Immature natural killer cell (primary cell): ENCODE measurements around the gene FRMD4A. TPM values are rescaled to one million over a fixed set of nuclear protein-coding genes. Genes with fewer than 3 reads are reported as not detected.

Experiments used
- DNase-seq, 3 donors: peaks; one replicate each; pipeline ENCODE4 v3.0.0; 2022; ENCODE audit warnings: mixed read lengths in 1 of 3
- H3K27ac Mint-ChIP-seq, 6 donors: one replicate each; pipeline ENCODE4 v1.8.0; 2020; ENCODE audit warnings: mixed read lengths in 6 of 6, mild to moderate bottlenecking in 5 of 6, inconsistent platforms in 4 of 6, moderate library complexity in 3 of 6
- H3K27me3 Mint-ChIP-seq, 3 donors: one replicate each; pipeline ENCODE4 v1.8.0; 2020 to 2021; ENCODE audit warnings: low read depth in 3 of 3, mild to moderate bottlenecking in 3 of 3, mixed read lengths in 3 of 3, moderate library complexity in 3 of 3, inconsistent platforms in 1 of 3
- H3K36me3 Mint-ChIP-seq, 3 donors: one replicate each; pipeline ENCODE4 v1.8.0; 2020; ENCODE audit warnings: mixed read lengths in 3 of 3, inconsistent platforms in 2 of 3, mild to moderate bottlenecking in 2 of 3
- H3K4me1 Mint-ChIP-seq, 2 donors: one replicate each; pipeline ENCODE4 v1.8.0; 2020; ENCODE audit warnings: inconsistent platforms in 2 of 2, mild to moderate bottlenecking in 2 of 2, mixed read lengths in 2 of 2, moderate library complexity in 1 of 2
- H3K4me3 Mint-ChIP-seq, 5 donors: one replicate each; pipeline ENCODE4 v1.8.0; 2020; ENCODE audit warnings: mild to moderate bottlenecking in 5 of 5, mixed read lengths in 5 of 5, inconsistent platforms in 3 of 5, moderate library complexity in 3 of 5
- H3K9me3 Mint-ChIP-seq, 6 donors: one replicate each; pipeline ENCODE4 v1.8.0; 2020; ENCODE audit warnings: mild to moderate bottlenecking in 6 of 6, mixed read lengths in 6 of 6, inconsistent platforms in 4 of 6, moderate library complexity in 3 of 6
- polyA plus RNA-seq, 3 donors: library from polyadenylated mRNA; unstranded; fragments of 300-500 nt; fragmentation: Illumina TruSeq; gene quantifications; one replicate each; pipeline ENCODE4 v1.2.3, GENCODE V29; 2021

Gene FRMD4A
- polyA plus RNA-seq, 3 donors from 2014 or later, result 0.48 TPM; not detected in 2

DNA sequence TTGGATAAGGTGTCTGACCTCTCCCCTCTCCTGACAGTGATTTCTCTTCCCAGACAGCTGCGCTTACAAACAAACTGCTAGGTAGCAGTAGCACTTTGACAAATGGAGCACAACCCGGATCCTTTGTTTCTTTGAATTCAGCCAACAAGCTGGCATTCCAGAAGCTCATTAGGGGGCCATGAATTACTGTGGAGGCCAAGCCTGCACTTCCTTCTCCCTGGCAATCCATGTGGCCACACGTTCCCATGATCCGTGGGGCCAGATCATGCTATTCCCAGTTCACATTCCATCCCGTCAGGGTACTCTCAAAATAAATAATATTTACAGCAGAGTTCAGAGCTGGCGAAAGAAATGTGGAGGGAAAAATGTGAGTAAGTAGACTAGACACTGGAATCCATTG, 571.6 kb downstream of the FRMD4A start:
- no peaks in the 10 kb centered on the region for H3K9me3 Mint-ChIP-seq

DNA sequence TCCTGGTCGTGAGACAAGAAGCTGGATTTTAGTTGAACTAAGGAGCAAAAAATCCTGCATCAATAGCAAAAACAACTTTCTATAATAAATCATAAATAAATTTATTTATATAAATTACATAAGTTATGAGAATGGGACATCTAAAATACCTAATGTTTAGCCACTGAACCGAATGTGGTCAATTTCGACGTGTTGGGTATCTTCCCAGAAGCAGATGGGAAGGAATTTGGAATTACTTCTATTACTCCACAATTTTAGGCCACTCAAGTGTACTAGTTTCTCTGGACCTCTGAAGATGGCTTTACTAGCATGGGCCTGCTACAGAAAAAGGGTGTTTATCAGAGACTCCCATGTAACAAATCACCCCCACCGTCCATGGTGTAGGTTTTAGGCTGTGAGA, 572.0 kb downstream of the FRMD4A start:
- H3K4me3 Mint-ChIP-seq, result no peak overlapping the region
- H3K4me1 Mint-ChIP-seq, result no peaks in the 10 kb centered on the region
- no peak overlapping the region for H3K27ac Mint-ChIP-seq
- DNase-seq, result no peak
- H3K9me3 Mint-ChIP-seq, result no peaks in the 10 kb centered on the region
- H3K27me3 Mint-ChIP-seq, result peaks cover 0 to 8% (median 3%) of the 10 kb centered on the region in 3 donors
- no peaks in the 10 kb centered on the region for H3K36me3 Mint-ChIP-seq

More for the DNA sequence above, 571.6 kb downstream of the FRMD4A start:
- no peak overlapping the region for H3K4me3 Mint-ChIP-seq
- no peak for DNase-seq
- H3K36me3 Mint-ChIP-seq, result no peaks in the 10 kb centered on the region
- H3K4me1 Mint-ChIP-seq, result no peaks in the 10 kb centered on the region
- peaks cover 0 to 8% (median 3%) of the 10 kb centered on the region in 3 donors for H3K27me3 Mint-ChIP-seq
- H3K27ac Mint-ChIP-seq, result no peak overlapping the region

DNA sequence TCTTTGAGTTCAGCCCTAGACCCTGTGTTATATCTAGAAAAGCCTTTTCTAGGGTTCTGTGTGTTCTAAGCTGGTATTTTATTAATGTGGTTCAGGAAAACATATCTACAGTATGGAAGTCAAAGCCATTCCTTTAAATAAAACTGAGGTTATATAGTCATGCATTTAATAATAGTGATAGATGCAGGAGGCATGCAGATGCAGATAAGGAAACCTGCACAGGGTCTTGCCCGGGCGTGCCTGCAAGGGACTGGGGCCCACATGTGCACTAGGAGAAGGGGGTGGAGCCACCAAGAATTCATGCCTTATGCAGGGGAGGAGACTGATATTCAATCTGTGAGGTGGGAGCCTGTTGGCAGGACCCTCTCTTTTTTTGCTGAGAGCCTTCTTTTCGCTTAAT, 572.4 kb downstream of the FRMD4A start:
- no peak overlapping the region for H3K27ac Mint-ChIP-seq
- H3K4me3 Mint-ChIP-seq, result no peak overlapping the region
- H3K27me3 Mint-ChIP-seq, result peaks cover 0 to 8% (median 3%) of the 10 kb centered on the region in 3 donors
- no peaks in the 10 kb centered on the region for H3K36me3 Mint-ChIP-seq
- no peak for DNase-seq
- no peaks in the 10 kb centered on the region for H3K9me3 Mint-ChIP-seq
- no peaks in the 10 kb centered on the region for H3K4me1 Mint-ChIP-seq

DNA sequence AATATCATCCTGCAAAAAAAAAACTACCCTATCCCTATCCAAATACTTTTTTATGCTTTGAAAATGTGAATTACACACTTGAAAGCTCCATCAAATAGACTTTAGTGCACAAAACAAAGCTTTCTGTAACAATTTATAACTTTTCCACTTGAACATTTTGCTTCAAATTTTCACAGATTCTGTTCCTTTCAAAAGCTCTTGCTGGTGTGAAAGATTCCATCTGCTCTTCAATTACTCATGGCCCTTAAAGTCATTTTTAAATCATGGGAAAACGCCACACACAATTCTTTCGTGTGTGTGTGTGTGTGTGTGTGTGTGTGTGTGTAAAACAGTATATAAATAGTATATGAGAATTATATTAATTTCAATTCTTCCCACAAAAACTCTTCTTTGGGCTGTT, 576.4 kb downstream of the FRMD4A start:
- Mint-ChIP-seq H3K27ac (no peak overlapping the region), H3K36me3 (no peaks in the 10 kb centered on the region), H3K27me3 (peaks cover 0 to 11% (median 0%) of the 10 kb centered on the region in 3 donors), H3K9me3 (no peaks in the 10 kb centered on the region), H3K4me1 (no peaks in the 10 kb centered on the region), H3K4me3 (no peak overlapping the region)
- no peak for DNase-seq

DNA sequence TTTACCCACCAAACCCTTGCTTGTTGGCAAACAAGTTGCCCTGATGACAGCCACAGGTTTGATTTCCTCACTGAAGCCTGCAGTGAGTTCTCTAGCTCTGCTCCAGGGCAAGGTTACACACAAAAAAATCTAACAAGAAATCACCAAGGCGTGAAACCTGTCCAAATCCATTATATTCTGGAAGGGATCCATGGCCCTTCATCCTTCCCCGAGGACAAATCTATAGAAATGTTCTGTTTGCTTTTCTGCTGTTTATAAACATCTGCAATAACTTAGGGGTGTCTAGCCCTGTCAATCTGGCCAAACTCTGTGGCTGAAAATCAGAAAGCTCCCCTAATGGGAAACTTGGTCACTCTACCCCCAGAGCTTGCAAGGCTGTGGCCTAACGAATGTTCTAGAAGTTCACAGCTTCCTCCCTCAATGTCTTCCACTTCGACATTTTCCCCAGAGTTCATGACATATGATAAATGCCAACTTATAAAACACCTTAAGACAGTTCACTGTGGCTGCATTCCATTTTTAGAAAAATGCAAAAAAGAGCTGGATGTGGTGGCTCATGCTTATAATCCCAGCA, 579.4 kb downstream of the FRMD4A start:
- no peak overlapping the region for H3K4me3 Mint-ChIP-seq
- H3K36me3 Mint-ChIP-seq, result no peaks in the 10 kb centered on the region
- H3K27ac Mint-ChIP-seq, result no peak overlapping the region
- no peaks in the 10 kb centered on the region for H3K9me3 Mint-ChIP-seq
- H3K27me3 Mint-ChIP-seq, result peaks cover 0 to 17% (median 1%) of the 10 kb centered on the region in 3 donors
- DNase-seq, result no peak
- H3K4me1 Mint-ChIP-seq, result no peaks in the 10 kb centered on the region

DNA sequence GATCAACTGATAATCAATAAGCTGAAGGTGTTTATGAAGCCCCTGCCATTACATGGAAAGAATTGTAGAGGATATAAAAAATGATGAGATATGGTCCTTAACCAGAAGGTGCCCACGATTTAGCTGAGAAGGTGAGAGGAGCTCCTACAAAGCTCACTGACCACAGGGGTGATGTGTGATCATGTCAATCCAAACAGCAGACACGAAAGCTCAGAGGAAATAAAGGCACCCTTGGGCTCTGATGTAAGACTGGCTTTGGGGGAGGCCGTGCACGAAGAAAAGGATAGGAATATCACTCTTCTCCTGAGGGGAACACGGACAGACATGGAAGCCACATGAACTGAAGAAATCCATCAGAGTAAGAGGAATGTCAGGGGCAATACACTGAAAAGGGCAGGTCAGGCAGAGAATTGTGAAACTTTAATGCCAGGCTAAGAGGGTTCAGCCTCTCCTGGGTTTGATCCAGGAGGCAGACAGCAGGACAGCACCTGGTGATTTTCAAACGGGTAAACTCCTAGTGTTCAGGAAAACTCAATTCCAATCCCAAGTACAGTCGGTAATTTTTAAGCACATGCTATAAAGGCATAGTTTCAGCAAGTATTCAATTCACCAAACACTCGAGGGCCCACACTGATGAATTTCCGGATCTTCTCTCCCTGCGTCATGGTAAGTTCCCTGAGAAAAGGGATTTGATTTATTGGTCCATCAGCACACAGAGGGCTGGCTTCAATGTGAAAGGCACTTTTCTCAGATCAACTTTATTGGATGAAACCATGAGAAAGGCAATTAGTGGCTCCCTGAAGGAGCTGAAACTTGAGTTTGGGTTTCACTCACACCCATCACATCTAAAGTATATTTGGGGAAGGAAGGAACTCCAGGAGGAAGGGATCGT, 580.2 kb downstream of the FRMD4A start:
- no peak for DNase-seq
- H3K4me3 Mint-ChIP-seq, result no peak overlapping the region
- H3K27me3 Mint-ChIP-seq, result peaks cover 0 to 14% (median 1%) of the 10 kb centered on the region in 3 donors
- H3K9me3 Mint-ChIP-seq, result no peaks in the 10 kb centered on the region
- no peaks in the 10 kb centered on the region for H3K4me1 Mint-ChIP-seq
- no peaks in the 10 kb centered on the region for H3K36me3 Mint-ChIP-seq
- no peak overlapping the region for H3K27ac Mint-ChIP-seq

DNA sequence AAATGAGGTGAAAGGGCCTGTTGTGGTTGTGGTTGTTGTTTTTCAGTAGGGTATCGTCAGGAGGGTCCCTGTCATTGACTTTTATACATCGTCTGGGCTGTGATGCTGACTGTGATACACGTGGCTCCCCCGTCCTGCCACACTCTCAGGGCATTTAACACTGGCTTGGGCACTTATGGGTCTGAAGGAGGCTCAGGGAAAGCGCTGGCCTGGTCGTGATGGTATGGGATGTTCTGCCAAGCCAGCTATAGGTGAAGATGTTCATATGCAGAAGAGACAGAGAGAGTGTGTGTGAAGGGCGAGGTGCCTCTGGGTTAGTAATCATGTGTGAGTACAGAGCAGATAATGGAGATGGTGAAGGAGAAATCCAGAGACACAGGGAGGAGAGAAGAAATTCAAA, 585.5 kb downstream of the FRMD4A start:
- peaks cover 0 to 2% (median 0%) of the 10 kb centered on the region in 6 donors for H3K9me3 Mint-ChIP-seq
- H3K4me3 Mint-ChIP-seq, result no peak overlapping the region
- no peak for DNase-seq
- no peak overlapping the region for H3K27ac Mint-ChIP-seq
- H3K27me3 Mint-ChIP-seq, result peaks cover 3 to 16% (median 8%) of the 10 kb centered on the region in 3 donors
- H3K36me3 Mint-ChIP-seq, result no peaks in the 10 kb centered on the region
- peaks cover 12 to 13% of the 10 kb centered on the region in 2 donors for H3K4me1 Mint-ChIP-seq

DNA sequence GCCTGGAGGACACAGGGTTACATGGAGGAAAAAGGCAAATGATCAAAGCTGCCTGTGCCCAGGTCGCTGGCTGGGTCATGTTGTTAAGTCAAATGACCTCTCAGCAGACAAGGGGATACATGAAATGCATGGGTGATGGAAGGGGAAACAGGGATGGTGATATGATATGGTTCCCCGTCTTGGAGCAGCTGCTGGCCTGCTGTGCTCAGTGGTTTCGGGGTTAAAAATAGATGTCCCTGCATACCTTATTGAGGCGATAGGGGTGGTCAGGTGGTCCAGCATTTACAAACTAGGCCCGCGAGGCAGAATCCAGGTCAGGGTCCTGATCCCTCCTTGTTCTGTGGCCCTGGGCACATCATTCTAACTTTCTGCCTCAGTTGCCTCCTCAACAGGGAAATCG, 586.8 kb downstream of the FRMD4A start:
- peaks cover 12 to 13% of the 10 kb centered on the region in 2 donors for H3K4me1 Mint-ChIP-seq
- H3K36me3 Mint-ChIP-seq, result no peaks in the 10 kb centered on the region
- no peak overlapping the region for H3K4me3 Mint-ChIP-seq
- no peak overlapping the region for H3K27ac Mint-ChIP-seq
- DNase-seq, result no peak
- peaks cover 3 to 14% (median 8%) of the 10 kb centered on the region in 3 donors for H3K27me3 Mint-ChIP-seq
- H3K9me3 Mint-ChIP-seq, result peaks cover 0 to 2% (median 0%) of the 10 kb centered on the region in 6 donors

DNA sequence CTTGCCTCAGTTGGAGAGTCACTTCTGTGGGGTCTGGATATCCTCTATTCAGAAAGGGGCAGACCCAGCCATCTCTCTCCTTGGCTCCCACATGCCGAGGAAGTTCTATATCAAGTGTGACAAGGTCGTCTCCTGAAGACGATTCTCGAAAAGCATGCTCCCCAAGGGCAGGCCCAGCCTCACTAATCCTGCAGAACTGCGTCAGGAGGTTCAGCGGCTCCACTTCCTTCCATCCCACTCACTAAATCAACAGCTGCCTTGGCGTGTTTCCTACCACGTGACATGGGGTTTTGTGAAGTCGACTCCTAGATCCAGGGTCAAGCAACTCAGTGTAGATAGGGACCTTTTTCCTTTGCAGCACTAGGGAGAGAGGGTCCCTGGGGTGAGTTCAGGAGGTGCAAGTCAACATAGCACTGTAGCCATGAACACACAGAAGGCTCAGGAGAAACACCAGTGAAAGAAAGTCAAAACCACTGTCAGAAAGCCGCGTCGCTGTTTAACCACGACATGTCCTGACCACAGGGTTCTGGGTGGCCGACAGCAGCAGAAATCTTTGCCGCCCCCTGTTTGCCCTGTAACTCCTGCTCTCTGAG, 587.5 kb downstream of the FRMD4A start:
- H3K27me3 Mint-ChIP-seq, result peaks cover 3 to 15% (median 8%) of the 10 kb centered on the region in 3 donors
- no peak overlapping the region for H3K27ac Mint-ChIP-seq
- no peaks in the 10 kb centered on the region for H3K36me3 Mint-ChIP-seq
- H3K9me3 Mint-ChIP-seq, result peaks cover 0 to 2% (median 0%) of the 10 kb centered on the region in 6 donors
- H3K4me1 Mint-ChIP-seq, result peaks cover 12 to 13% of the 10 kb centered on the region in 2 donors
- peak overlapping the region; percentile 27 to 66 (median 56) for H3K4me3 Mint-ChIP-seq
- DNase-seq, result peak in 2 of 3 donors; percentile 11 to 19

DNA sequence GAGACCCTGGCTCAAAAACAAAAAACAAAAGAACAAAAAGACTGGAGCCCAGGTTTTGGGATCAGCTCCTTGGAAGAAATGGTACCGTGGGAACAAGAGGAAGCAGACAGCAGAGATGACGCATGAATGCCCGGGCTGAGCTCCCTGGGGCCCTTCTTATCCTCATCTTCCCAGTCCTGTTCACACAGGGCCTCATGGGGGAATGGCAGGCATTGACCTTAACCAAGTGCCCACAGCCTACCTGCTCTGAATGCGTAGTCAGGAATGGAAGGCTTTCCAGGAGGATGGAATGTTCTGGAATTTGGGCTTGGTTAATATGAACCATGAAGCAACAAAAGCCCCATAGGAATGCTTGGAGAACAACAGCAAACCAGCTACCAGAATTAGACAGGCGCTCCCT, 589.3 kb downstream of the FRMD4A start:
- Mint-ChIP-seq H3K27me3 (peaks cover 4 to 16% (median 8%) of the 10 kb centered on the region in 3 donors), H3K4me1 (peaks cover 12 to 13% of the 10 kb centered on the region in 2 donors), H3K27ac (no peak overlapping the region), H3K9me3 (peaks cover 0 to 2% (median 0%) of the 10 kb centered on the region in 6 donors), H3K36me3 (no peaks in the 10 kb centered on the region), H3K4me3 (no peak overlapping the region)
- DNase-seq, result no peak

DNA sequence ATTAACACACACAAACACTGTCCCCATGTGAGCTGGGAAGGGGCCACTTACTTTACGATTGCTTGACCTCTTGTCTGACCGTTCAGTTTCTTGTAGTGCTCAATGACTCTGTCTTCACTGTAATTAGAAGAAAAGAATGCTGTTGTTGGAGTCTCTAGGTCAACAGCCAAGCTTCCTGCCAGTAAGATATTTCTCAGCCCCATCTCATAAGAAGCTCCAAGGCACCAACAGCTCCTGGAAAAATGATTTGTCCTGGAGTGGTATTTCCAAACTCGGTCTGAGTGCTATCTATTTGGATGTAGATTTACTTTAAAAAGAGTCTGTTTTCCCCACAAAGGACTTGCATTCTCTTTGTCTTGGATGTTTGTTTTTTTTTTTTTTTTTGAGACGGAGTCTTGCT, 590.3 kb downstream of the FRMD4A start:
- Mint-ChIP-seq H3K4me1 (peaks cover 12 to 13% of the 10 kb centered on the region in 2 donors), H3K9me3 (peaks cover 0 to 2% (median 0%) of the 10 kb centered on the region in 6 donors), H3K36me3 (no peaks in the 10 kb centered on the region), H3K27ac (no peak overlapping the region), H3K27me3 (peaks cover 4 to 18% (median 8%) of the 10 kb centered on the region in 3 donors), H3K4me3 (no peak overlapping the region)
- no peak for DNase-seq

DNA sequence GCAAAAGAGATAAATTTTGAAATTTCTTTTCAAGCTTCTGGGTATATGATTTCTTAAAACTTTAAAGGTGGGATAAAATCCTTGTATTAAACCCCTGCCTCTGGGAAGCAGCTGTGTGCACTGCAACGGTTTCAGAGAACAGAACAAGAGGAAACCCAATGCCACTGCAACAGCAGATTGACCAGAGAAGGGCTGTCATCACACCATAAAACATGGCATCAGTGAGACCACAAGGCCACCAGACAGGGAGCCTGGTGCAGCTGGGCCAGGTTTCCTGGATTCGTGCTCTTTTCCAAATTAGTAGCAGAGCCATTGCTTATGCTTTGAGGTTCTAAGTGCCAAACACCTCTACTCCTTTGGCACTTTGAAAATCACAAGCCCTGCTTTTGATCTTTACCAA, 591.5 kb downstream of the FRMD4A start:
- Mint-ChIP-seq H3K27me3 (peaks cover 2 to 15% (median 8%) of the 10 kb centered on the region in 3 donors), H3K27ac (no peak overlapping the region), H3K4me3 (no peak overlapping the region), H3K9me3 (peaks cover 0 to 2% (median 0%) of the 10 kb centered on the region in 6 donors), H3K4me1 (peaks cover 12 to 13% of the 10 kb centered on the region in 2 donors), H3K36me3 (no peaks in the 10 kb centered on the region)
- DNase-seq, result no peak

DNA sequence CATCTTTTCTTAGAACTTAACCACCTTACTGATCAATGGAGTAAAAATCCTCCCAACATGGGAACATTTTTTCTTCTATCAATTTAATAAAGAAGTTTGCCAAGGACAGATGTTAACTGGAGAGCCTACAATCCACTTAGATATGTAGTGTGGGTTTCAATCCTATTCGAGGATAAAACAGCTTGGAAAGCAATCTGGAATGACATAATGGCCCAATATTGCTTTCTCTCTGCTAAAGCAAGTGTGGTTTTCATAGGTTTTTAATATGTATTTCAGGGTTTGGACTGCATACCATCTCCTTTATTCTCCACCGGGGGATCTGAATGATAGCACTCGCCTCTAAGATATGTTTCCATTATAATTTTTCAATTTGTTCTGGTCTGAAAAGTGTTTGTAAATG, 594.2 kb downstream of the FRMD4A start:
- Mint-ChIP-seq H3K36me3 (no peaks in the 10 kb centered on the region), H3K27ac (no peak overlapping the region), H3K4me3 (no peak overlapping the region), H3K4me1 (no peaks in the 10 kb centered on the region), H3K27me3 (peaks cover 0 to 13% (median 2%) of the 10 kb centered on the region in 3 donors), H3K9me3 (peaks cover 0 to 2% (median 0%) of the 10 kb centered on the region in 6 donors)
- no peak for DNase-seq

DNA sequence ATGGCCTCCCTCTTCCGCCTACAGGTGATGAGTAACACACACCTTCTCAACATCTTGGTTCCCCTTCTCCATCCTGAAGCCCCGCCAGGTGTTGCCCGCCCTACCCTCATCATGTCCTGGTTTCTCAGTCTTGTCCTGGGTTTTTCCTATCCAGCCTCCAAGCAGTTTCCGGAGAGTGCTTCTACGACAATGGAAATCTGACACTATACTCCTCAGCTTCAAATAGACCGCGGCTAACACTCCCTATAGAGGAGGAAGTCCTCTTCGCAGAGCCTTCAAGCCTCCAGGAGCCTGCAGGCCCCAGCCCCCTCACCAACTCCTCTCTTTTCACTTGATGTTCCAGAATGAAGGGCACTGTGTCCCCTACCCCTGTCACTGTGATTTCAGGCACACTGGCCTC, 596.6 kb downstream of the FRMD4A start:
- no peaks in the 10 kb centered on the region for H3K36me3 Mint-ChIP-seq
- no peak overlapping the region for H3K4me3 Mint-ChIP-seq
- peaks cover 1 to 18% (median 3%) of the 10 kb centered on the region in 3 donors for H3K27me3 Mint-ChIP-seq
- no peak for DNase-seq
- no peaks in the 10 kb centered on the region for H3K9me3 Mint-ChIP-seq
- no peaks in the 10 kb centered on the region for H3K4me1 Mint-ChIP-seq
- H3K27ac Mint-ChIP-seq, result no peak overlapping the region
